ENCODE results near the gene CLEC18A.

The CLEC18A gene

DNA sequence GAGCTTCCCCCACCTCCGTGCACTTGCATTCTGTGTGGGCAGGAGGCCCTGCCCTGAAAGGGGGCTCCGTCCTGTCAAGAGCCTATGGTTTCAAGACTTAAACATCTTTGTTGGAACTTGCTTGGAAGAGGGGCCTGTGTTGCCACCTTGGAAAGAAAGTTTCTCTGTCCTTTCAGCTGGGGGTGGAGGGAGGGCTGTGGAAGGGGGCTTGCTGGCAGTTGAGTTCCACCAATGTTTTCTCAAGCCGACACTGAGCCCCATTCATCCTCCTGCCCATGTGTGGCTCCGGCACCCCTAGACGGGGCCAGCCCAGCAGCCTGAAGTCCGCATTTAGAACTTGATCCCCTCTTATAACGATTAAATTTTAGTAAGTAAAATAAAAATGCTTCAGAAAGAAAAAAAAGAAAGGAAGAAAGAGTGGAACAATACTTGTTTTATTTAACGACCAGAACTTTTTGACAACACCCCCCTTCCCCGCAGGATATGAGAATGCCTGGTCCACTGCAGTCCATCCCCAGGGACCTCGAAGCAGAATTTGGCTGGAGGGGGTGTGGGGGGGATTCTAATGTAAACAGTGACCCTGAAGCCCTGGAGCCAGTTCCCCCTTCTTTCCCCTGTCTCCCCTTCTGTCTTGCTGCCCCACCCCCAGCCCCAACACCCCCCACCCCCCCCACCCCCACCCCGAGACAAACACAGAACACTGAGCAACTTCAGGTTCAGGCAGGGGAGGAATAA lies 26.9 kb upstream of the CLEC18A start:
- no peak for DNase-seq (ENCODE audit: low spot score)
- Histone ChIP-seq H3K27ac (peak overlapping the region; percentile 96 to 98), H3K4me3 (peak overlapping the region; percentile 76)
- TF ChIP-seq, protein P1, sequence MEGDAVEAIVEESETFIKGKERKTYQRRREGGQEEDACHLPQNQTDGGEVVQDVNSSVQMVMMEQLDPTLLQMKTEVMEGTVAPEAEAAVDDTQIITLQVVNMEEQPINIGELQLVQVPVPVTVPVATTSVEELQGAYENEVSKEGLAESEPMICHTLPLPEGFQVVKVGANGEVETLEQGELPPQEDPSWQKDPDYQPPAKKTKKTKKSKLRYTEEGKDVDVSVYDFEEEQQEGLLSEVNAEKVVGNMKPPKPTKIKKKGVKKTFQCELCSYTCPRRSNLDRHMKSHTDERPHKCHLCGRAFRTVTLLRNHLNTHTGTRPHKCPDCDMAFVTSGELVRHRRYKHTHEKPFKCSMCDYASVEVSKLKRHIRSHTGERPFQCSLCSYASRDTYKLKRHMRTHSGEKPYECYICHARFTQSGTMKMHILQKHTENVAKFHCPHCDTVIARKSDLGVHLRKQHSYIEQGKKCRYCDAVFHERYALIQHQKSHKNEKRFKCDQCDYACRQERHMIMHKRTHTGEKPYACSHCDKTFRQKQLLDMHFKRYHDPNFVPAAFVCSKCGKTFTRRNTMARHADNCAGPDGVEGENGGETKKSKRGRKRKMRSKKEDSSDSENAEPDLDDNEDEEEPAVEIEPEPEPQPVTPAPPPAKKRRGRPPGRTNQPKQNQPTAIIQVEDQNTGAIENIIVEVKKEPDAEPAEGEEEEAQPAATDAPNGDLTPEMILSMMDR (IDR thresholded peaks at IDR 0.05): no peak

DNA sequence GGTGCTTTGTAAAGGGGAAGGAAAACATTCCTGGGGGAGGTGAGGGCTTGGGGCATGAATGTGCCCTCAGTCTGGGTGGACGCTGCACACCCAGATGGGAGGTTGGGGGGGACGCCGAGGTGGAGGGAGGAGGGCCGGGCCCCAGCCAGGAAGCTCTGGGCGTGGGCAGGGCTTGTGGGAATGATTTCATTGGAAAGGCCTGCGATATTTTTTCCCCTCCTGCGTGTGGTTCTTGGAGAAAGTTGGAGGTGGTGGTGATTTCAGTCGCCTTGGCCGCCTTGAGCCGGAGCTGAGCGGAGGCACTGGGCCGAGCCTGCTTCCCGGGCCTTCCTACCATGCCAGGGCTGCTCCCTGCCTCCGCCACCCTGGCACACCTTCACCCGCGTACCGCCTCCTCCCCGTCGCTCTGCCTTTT lies 26.4 kb upstream of the CLEC18A start:
- peak overlapping the region; percentile 76 for H3K4me3 ChIP-seq
- H3K27ac ChIP-seq: peak overlapping the region; percentile 96 to 98
- DNase-seq (ENCODE audit: low spot score): peak; percentile 90
- TF ChIP-seq, protein P1 (IDR thresholded peaks at IDR 0.05): no peak

DNA sequence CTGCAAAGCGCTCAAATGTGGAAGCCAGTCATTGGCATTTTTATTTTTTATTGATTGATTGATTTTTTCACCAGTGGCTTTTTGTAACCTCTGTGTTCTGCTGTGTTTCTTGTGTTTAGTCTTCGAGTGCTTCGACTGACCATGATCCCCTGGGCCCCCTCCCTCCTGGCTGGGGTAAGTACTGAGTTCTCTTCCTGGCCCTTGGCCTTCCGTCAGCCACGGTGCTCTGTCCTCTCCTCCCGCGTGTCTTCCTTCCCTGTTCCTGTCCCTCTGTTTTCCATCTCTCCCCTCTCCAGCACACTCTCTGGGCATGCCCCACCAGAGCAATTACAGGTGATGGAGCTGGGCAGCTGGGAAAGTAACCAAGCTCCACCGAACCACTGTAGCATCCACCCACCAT lies 25.8 kb upstream of the CLEC18A start:
- Histone ChIP-seq H3K27ac (peak overlapping the region; percentile 96 to 98), H3K4me3 (peak overlapping the region; percentile 76)
- no peak for DNase-seq (ENCODE audit: low spot score)
- TF ChIP-seq, protein P1 (IDR thresholded peaks at IDR 0.05): no peak

DNA sequence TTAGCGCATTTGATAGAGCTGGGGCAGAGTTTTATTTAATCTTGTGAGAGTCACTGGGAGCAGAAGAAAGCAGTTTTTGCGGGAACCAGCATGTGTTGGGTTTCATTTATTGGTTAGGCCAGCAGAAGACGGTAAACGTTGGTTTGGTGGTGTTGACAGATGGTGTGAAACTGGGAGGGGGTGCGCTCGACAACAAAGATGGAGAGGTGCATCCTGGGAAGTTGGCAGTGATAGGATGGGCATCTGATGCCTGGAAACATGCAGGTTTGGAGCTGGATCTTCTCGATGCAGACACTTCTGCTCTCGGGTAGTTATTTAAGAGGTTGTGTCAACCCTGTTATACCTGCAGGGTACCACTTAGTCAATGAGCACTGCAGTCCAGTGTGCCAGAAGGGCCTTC lies 24.9 kb upstream of the CLEC18A start:
- DNase-seq (ENCODE audit: low spot score): no peak
- peak overlapping the region; percentile 76 for H3K4me3 ChIP-seq
- TF ChIP-seq, protein P1 (IDR thresholded peaks at IDR 0.05): no peak
- H3K27ac ChIP-seq: peak overlapping the region; percentile 96 to 98

DNA sequence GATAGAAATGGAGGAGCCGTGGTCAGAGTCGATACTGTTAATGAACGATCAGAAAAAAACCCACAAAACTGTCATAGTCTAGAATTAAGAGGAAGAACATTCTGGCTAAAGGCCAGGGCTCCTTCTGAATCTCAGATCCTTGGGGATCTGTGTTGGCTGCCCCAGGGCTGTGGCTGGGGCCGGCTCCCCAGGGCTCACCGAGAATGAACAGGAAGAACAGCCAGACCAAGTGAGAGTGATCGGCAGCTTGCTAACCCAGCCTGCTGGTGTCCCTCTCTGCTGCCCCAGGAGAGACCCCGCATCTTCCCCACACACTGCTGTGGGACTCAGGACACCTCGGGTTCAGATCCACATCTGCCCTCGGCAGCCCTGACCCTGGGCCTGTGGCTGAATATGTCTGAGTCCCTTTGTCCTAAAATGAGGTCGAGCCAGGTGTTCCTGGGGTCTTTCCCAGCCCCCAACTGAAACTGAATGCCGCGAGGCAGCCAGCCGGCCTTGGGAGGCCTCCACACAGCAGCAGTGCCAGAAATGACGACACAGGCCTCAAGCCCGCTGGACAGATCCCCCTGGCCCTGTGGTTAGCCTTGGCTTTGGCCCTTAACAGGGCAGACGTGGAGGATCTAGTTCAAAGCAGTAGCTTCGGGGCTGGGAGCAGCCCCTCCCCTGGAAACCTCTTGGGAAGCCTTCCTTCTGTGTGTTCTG lies 23.9 kb upstream of the CLEC18A start:
- TF ChIP-seq, protein P1 (IDR thresholded peaks at IDR 0.05): no peak
- Histone ChIP-seq H3K27ac (peak overlapping the region; percentile 96 to 98), H3K4me3 (peak overlapping the region; percentile 76)
- peak; percentile 90 for DNase-seq (ENCODE audit: low spot score)

DNA sequence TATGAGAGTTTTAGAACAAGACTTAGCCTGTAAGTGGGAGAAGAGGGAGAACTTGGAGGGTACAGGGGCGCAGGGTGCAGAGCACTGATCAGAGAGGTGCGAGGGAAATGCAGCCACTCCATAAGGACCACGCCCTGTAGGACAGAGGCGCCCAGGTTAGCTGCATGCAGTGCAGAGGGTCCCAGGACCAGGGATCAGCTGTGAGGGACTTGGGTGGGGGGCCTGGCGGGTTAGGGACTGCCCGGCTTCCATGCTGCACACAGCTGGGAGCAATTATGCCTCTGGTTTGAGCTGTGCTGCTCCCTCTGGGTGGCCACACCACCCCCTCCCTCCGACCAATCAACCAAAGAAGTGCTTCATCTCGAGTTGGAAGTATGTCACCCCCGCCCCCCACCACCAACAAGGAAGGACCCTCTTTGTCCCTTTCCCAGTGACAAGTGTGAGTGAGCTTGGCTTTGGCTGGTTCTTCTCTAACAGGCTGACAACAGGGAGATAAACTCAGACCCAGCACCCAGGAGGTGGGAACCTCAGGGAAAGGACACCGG lies 22.2 kb upstream of the CLEC18A start:
- Histone ChIP-seq H3K4me3 (peak overlapping the region; percentile 56), H3K27ac (peak overlapping the region; percentile 96 to 98)
- TF ChIP-seq, protein P1 (IDR thresholded peaks at IDR 0.05): no peak
- no peak for DNase-seq (ENCODE audit: low spot score)

All from coronary artery (tissue), 2 donors.